ENCODE measurements around the gene ROBO2.

Gene ROBO2

GRCh38 chr3:77052051-77052501 is 12.2 kb downstream of the ROBO2 start:
- DNase-seq: no peak

GRCh38 chr3:77052733-77053670 is 13.1 kb downstream of the ROBO2 start:
- DNase-seq: no peak

GRCh38 chr3:77053795-77054194 is 13.9 kb downstream of the ROBO2 start:
- no peak for DNase-seq

- no peak for DNase-seq
Observed at GRCh38 chr3:77055841-77056341, 16.0 kb downstream of the ROBO2 start.

- no peak for DNase-seq
Observed at GRCh38 chr3:77059354-77059753, 19.5 kb downstream of the ROBO2 start.

GRCh38 chr3:77063423-77063822 is 23.5 kb downstream of the ROBO2 start:
- no peak for DNase-seq

GRCh38 chr3:77065750-77066149 is 25.9 kb downstream of the ROBO2 start:
- DNase-seq: no peak

GRCh38 chr3:77066829-77067228 is 26.9 kb downstream of the ROBO2 start:
- DNase-seq: no peak

- DNase-seq: no peak
Observed at GRCh38 chr3:77068808-77069207, 28.9 kb downstream of the ROBO2 start.

GRCh38 chr3:77071364-77071763 is 31.5 kb downstream of the ROBO2 start:
- no peak for DNase-seq

GRCh38 chr3:77071809-77072208 is 31.9 kb downstream of the ROBO2 start:
- no peak for DNase-seq

- DNase-seq: no peak
Observed at GRCh38 chr3:77072232-77072631, 32.3 kb downstream of the ROBO2 start.

GRCh38 chr3:77078279-77078678 is 38.4 kb downstream of the ROBO2 start:
- DNase-seq: no peak

- no peak for DNase-seq
Observed at GRCh38 chr3:77079988-77080610, 40.2 kb downstream of the ROBO2 start.

- no peak for DNase-seq
Observed at GRCh38 chr3:77081240-77081661, 41.4 kb downstream of the ROBO2 start.

GRCh38 chr3:77084511-77084910 is 44.6 kb downstream of the ROBO2 start:
- DNase-seq: no peak

- DNase-seq: no peak
Observed at GRCh38 chr3:77086408-77086807, 46.5 kb downstream of the ROBO2 start.

- no peak for DNase-seq
Observed at GRCh38 chr3:77091809-77092208, 51.9 kb downstream of the ROBO2 start.

- no peak for DNase-seq
Observed at GRCh38 chr3:77093101-77093500, 53.2 kb downstream of the ROBO2 start.

- no peak for DNase-seq
Observed at GRCh38 chr3:77096145-77096544, 56.2 kb downstream of the ROBO2 start.

- DNase-seq: no peak
Observed at GRCh38 chr3:77096966-77097890, 57.3 kb downstream of the ROBO2 start.

GRCh38 chr3:77102951-77103769 is 63.3 kb downstream of the ROBO2 start:
- DNase-seq: no peak
